Tibial nerve (tissue), 3 donors: Measurements from ENCODE around the gene SYK.

Experiments
- CTCF ChIP-seq, 5 experiments: fragments of 200-600 bp in 3 of 5; fragments of 450-650 bp in 2 of 5; sonication (generic) in 3 of 5; IDR thresholded peaks; one replicate each; pipeline ENCODE4 v1.5.1; 2016 to 2019; ENCODE audit warnings: antibody characterized with exemption in 5 of 5, mild to moderate bottlenecking in 3 of 5, moderate library complexity in 2 of 5
- POLR2A ChIP-seq, 2 donors: fragments of 450-650 bp; IDR thresholded peaks; one replicate each; pipeline ENCODE4 v1.6.1; 2017; ENCODE audit warnings: antibody characterized with exemption in 2 of 2, mild to moderate bottlenecking in 2 of 2, moderate library complexity in 2 of 2

GRCh38 chr9:90864779-90865178, 63.2 kb downstream of the SYK start:
- TF ChIP-seq CTCF (IDR thresholded peaks at IDR 0.05): no peak
- no peak for TF ChIP-seq POLR2A (IDR thresholded peaks at IDR 0.05)
